Pancreas (tissue), 10 donors: Measurements from ENCODE around the gene DHX58. TPM values are rescaled to one million over a fixed set of nuclear protein-coding genes. Genes with fewer than 3 reads are reported as not detected.

Experiments
- ATAC-seq, 4 donors: fragments of 200-7000 bp; cut with Tn5 transposase; one replicate each; pipeline versions ENCODE4 v1.8.0 to v1.9.1; 2020; ENCODE audit warnings: mild to moderate bottlenecking in 4 of 4, moderate library complexity in 4 of 4
- DNase-seq, 6 donors: peaks; one replicate each; pipeline ENCODE4 v3.0.0-alpha.2; 2020
- FAIRE-seq: peaks from 2 replicates; lab custom pipeline; 2012; peaks lifted over from hg19 to GRCh38; lab: Jason Lieb, UNC
- H3K27ac ChIP-seq, 4 donors: fragments of 200-600 bp; sonication (generic); 1 replicate in 3 of 4; 2 replicates in 1 of 4; pipeline versions ENCODE4 v1.5.0 to v1.8.0; 2020
- H3K27me3 ChIP-seq, 4 donors: fragments of 200-600 bp; one replicate each; pipeline ENCODE4 v1.8.0; 2021
- H3K36me3 ChIP-seq, 3 donors: fragments of 200-600 bp; sonication (generic) in 1 of 3; one replicate each; pipeline versions ENCODE4 v1.5.0 to v1.8.0; 2020 to 2021
- H3K4me1 ChIP-seq, 3 donors: fragments of 200-600 bp; one replicate each; pipeline ENCODE4 v1.8.0; 2021
- H3K4me3 ChIP-seq, 4 donors: fragments of 200-600 bp; sonication (generic) in 2 of 4; one replicate each; pipeline versions ENCODE4 v1.5.0 to v1.8.0; 2020 to 2021
- H3K9me3 ChIP-seq, 4 donors: fragments of 200-600 bp; one replicate each; pipeline ENCODE4 v1.8.0; 2021
- CTCF ChIP-seq, 4 donors: fragments of 200-600 bp; sonication (generic) in 3 of 4; IDR thresholded peaks; one replicate each; pipeline versions ENCODE4 v1.5.0 to v1.8.0; 2021; ENCODE audit warnings: antibody characterized with exemption in 4 of 4
- WGBS, 2 donors: extraction: QIAGEN DNeasy Blood & Tissue Kit; methylation state at CpG; one replicate each; pipeline ENCODE4 v1.1.7; 2013; 5-methylcytosine and 5-hydroxymethylcytosine counted together
- intact Hi-C, 3 donors: fragments of 100-400 bp; cut with DNase I; formaldehyde crosslinking; loops; one replicate each; pipeline versions ENCODE4 v1.11.1 to v1.14.2; 2022
- polyA plus RNA-seq, 2 donors: library from polyadenylated mRNA; stranded (reverse); fragments of 200-250 nt; gene quantifications; one replicate each; pipeline ENCODE4 v1.2.3, GENCODE V29; 2013
- total RNA-seq, 6 donors: library from RNA; stranded (reverse); fragmentation: NEBNext Ultra II Directional in 4 of 6; extraction: Animal tissue kit (Norgen Biotek cat#: 25700) in 4 of 6; gene quantifications; one replicate each; pipeline versions ENCODE4 v1.2.1 to v1.2.4, GENCODE V29; 2021 to 2023
- donor health status: healthy with polysubstance abuse.
- donor health status: DM: no; HTN: no; CAD: no; lungs with moderate emphysema.
- donor health status: DM: no; HTN: no; CAD: no.
- donor health status: control.
- donor health status: control.
- donor health status: Bipolar disorder and iron deficiency.
- donor health status: DM: yes; HTN: yes; CAD: no.
- donor health status: DM: no; HTN: no; CAD: no.
- donor health status: DM: no; HTN: no; CAD: no.
- donor health status: DM: yes; HTN: yes; CAD: no.

The DHX58 gene
- total and polyA plus RNA-seq, 8 donors: 3.7 to 22.8 (median 6.8) TPM

GRCh38 chr17:42058063-42058462 lies 54.5 kb downstream of the DHX58 start:
- Histone ChIP-seq H3K36me3 (no peaks in the 10 kb centered on the region), H3K4me3 (no peak overlapping the region), H3K27ac (no peak overlapping the region), H3K9me3 (no peaks in the 10 kb centered on the region), H3K4me1 (no peaks in the 10 kb centered on the region), H3K27me3 (no peaks in the 10 kb centered on the region)
- ATAC-seq (no peak), DNase-seq (no peak), FAIRE-seq (no peak)
- TF ChIP-seq CTCF (IDR thresholded peaks at IDR 0.05): no peak
- intact Hi-C loops: no loop called here
- WGBS, 2 donors: 67 to 74% methylated on average over 7 of the region's 7 CpGs

- Histone ChIP-seq H3K9me3 (no peaks in the 10 kb centered on the region), H3K36me3 (no peaks in the 10 kb centered on the region), H3K27ac (no peak overlapping the region), H3K4me3 (no peak overlapping the region), H3K27me3 (no peaks in the 10 kb centered on the region), H3K4me1 (no peaks in the 10 kb centered on the region)
- FAIRE-seq: no peak
- DNase-seq: no peak
- intact Hi-C loops: no loop called here
- 78 to 82% methylated on average over 3 of the region's 3 CpGs for WGBS, 2 donors
- no peak for TF ChIP-seq CTCF (IDR thresholded peaks at IDR 0.05)
- no peak for ATAC-seq
These were observed 55.9 kb downstream of the DHX58 start for GRCh38 chr17:42056635-42057034.

- TF ChIP-seq CTCF (IDR thresholded peaks at IDR 0.05): no peak
- WGBS, 2 donors: 61 to 69% methylated on average over 6 of the region's 6 CpGs
- no peaks in the 10 kb centered on the region for H3K9me3 ChIP-seq
- H3K36me3 ChIP-seq: no peaks in the 10 kb centered on the region
- H3K4me1 ChIP-seq: peaks cover 0 to 4% (median 0%) of the 10 kb centered on the region in 3 donors
- ATAC-seq: no peak
- no peak overlapping the region for H3K4me3 ChIP-seq
- H3K27ac ChIP-seq: no peak overlapping the region
- no peaks in the 10 kb centered on the region for H3K27me3 ChIP-seq
- no peak for FAIRE-seq
- no peak for DNase-seq
- intact Hi-C loops: no loop called here
These were observed 57.0 kb downstream of the DHX58 start for GRCh38 chr17:42055496-42055895.

- no peak for TF ChIP-seq CTCF (IDR thresholded peaks at IDR 0.05)
- Histone ChIP-seq H3K27me3 (no peaks in the 10 kb centered on the region), H3K4me1 (peaks cover 0 to 4% (median 0%) of the 10 kb centered on the region in 3 donors), H3K36me3 (no peaks in the 10 kb centered on the region), H3K27ac (no peak overlapping the region), H3K9me3 (no peaks in the 10 kb centered on the region), H3K4me3 (no peak overlapping the region)
- intact Hi-C loops: no loop called here
- ATAC-seq (no peak), DNase-seq (no peak), FAIRE-seq (no peak)
- 42 to 50% methylated on average over 3 of the region's 3 CpGs for WGBS, 2 donors
These were observed 57.5 kb downstream of the DHX58 start for GRCh38 chr17:42055027-42055426.

GRCh38 chr17:42053731-42054500 lies 58.6 kb downstream of the DHX58 start:
- Histone ChIP-seq H3K9me3 (no peaks in the 10 kb centered on the region), H3K36me3 (no peaks in the 10 kb centered on the region), H3K4me3 (no peak overlapping the region), H3K4me1 (peaks cover 0 to 4% (median 0%) of the 10 kb centered on the region in 3 donors), H3K27ac (no peak overlapping the region), H3K27me3 (no peaks in the 10 kb centered on the region)
- FAIRE-seq (no peak), DNase-seq (no peak), ATAC-seq (no peak)
- 56 to 57% methylated on average over 12 of the region's 12 CpGs for WGBS, 2 donors
- TF ChIP-seq CTCF (IDR thresholded peaks at IDR 0.05): no peak
- intact Hi-C loops: no loop called here
